OCI-M1 (cell line): ENCODE results near the gene TRABD2B.

Experiments used
- DNase-seq: peaks from one replicate; lab custom pipeline; 2025; lab: John Stamatoyannopoulos, UW

TRABD2B gene

DNA sequence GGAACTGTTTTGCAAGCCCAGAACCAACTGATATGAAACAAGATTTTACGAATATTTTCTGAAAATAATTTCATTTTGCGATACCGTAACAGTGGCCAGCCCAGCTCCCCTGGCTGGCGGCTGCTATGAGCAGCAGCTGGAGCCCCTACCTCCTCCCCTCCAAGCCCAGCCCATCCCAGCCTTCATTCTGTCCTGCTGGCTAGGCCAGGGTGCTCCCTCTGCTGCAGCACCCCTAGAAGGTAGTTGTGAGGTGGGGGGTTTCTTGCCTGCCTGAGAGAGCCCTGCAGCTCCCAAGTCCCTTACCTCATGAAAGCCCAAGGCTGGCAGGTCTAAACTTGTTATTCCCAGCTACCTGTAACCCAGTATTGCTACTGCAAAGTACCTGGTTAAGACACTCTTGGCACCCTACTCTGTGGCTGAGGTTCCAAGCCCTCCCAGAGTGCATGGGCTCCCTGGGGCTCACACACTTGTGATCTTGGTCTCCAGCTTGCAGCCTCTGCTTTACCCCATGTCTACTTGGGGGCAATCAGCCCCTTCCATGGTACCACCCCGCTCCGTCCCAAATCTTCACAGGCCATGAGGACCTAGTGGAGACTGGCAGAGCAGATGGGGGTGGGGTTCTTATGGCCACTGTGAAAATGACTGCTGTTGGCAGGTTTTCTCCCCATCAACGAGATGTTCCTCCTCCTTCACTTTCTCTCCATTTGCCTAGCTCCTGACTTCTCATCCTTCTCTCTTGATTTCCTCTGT, 239.8 kb downstream of the TRABD2B start:
- DNase-seq, result no peak

DNA sequence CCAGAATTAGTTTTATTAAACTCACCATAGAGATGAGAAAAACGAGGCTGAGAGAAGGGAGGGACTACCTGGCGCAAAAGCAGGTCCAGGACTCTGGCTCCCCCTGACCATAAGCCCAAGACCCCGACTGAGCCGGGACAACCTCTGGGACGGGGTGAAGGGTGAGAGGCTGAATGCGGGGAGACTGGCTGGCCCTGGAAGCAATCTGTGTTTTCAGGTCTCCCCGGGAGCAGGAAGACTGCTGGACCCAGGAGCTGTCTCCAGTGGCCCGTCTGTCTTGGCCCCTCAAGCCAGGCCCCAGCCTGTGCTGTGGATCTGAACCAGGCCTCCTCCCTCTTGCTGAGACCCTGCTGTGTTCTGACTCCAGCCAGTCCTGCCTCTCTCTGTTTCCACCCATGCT, 240.8 kb downstream of the TRABD2B start:
- no peak for DNase-seq

DNA sequence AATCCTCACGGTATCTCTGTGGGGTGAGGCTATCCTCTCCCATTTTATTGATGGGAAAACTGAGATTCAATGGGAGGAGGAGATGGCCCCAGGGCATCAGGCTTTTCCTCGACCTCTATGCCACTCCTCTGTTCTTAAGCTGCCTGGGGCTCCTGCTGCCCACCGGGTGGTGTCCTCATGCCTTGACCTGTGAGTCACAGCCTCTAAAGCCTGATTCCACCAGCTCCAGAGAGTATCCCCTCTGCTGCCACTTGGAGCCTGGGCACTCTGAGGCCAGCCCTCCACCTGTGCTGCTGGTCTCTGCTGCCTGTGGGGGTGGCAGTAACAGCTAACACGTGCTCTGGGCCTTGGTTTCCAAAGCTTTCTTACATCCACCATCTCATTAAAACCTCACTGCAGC, 241.2 kb downstream of the TRABD2B start:
- DNase-seq, result no peak

GRCh38 chr1:47755101-47755990, 241.8 kb downstream of the TRABD2B start:
- DNase-seq, result peak; percentile 62

DNA sequence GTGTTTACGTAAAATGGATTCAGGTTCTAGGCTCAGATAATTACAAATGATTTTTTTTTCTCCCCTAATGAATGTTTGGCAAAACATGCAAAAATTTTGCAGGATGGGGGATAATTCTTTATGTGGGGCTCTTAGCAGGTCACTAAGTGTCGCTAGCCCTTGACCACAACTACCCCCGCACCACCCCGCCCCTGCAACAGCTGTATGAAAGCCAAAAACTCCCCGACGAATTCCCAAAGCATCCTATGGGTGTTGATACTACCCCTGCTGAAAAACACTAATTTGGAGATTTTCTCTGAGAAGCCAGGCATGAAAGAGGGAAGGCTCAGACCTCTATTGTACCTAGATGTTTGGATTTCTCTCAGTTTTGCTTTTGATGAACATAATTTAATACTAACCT, 243.0 kb downstream of the TRABD2B start:
- no peak for DNase-seq

DNA sequence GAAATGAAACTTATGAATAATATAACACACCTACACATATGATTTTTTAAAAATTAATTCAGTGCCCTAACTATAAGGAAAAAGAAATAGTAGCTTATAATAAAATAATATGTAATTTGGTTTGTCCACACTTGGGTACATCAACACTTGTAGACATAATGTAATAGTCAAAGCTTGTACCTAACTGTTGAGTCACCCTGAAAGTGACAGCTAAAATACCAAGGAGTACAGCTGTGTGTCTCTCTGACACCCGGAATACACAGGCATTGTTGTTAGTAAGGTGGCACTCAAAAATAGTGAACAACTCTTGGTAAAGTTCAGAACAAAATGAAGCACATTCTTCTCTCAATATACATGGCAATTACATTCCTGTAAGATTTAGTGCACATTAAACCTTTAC, 243.4 kb downstream of the TRABD2B start:
- DNase-seq, result no peak

- no peak for DNase-seq
Observed at GRCh38 chr1:47752559-47752958, 244.6 kb downstream of the TRABD2B start.

DNA sequence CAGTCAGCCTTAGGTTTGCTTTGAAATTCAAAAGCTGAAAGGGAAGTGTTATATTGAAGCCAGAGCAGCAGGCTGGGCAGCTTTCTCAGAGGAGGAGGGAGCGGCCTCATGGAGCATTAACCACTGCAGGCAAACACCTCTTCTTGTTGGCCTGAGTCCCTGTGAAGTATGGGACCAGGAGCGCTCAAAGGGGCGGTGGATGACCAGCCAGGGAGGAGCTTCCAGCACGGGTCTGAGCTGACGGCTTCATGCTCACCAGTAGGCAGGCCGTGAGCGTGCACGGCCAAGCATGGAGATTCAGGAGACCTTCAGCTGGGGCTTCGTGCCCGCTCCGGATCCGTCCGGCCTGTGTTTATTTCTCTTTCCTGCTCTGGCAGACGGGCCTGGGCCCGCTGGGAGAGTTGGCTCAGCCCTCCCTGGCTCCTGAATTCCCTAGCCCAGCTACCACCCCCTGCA, 245.2 kb downstream of the TRABD2B start:
- no peak for DNase-seq

- DNase-seq, result peak; percentile 12
Observed at GRCh38 chr1:47751193-47751592, 246.0 kb downstream of the TRABD2B start.

DNA sequence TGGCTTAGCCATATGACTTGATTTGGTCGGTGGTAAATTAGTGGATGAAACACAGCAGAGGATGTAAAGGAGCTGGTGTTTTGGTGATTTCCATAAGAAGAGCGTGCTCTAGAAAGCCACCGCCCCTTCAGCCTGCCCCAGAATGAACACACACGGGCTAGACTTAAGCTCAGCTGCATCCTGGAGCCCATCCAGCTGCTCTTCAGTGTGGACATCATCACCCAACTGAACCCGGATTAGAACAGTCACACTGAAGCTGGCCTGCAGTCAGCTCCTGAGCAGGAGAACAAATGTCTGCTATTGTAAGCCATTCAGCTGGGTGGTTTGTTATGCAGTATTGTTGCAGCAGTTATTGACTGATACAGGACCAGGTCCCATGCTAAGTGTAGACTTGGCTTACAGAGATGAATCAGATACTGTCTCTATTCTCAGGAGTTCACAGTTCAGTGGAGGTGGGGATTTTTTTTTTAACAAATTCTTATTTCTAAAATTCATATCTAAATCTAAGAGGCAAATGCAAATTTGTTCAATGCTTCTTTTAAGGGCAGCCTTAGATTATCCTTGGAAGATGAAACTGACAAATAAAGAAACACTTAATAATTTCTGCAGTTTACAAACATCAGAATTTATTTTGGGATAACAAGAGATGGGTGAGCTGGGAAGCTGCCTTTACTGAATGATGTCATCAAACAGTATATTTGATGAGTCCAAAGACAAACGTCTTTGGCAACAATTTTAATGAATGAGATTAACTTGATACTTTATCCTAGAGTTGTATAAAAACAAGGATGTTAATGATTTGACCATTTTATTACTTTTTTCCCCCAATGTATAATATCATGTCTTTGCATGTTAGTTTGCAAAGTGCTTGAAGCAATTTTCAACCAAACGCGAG, 251.2 kb downstream of the TRABD2B start:
- no peak for DNase-seq

GRCh38 chr1:47742890-47743760, 254.1 kb downstream of the TRABD2B start:
- DNase-seq, result no peak

- peak; percentile 34 for DNase-seq
Observed at GRCh38 chr1:47738560-47739182, 258.5 kb downstream of the TRABD2B start.

- DNase-seq, result no peak
Observed at GRCh38 chr1:47732489-47732888, 264.7 kb downstream of the TRABD2B start.

DNA sequence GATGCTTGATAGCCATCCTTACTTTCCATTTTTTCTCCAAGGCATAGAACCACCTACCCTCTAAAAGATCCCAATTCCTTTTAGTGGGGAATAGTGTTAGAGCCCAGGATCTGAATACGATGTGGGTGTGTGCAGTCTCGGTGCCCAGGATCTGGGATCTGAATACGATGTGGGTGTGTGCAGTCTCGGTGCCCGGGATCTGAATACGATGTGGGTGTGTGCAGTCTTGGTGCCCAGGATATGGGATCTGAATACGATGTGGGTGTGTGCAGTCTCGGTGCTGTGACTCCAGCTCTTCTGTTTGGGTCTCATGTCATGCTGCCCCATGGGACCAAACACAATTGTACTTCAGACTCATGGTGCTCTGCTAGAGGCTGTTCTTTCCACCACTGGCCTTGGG, 265.5 kb downstream of the TRABD2B start:
- DNase-seq, result no peak

- DNase-seq, result no peak
Observed at GRCh38 chr1:47729685-47730084, 267.5 kb downstream of the TRABD2B start.

DNA sequence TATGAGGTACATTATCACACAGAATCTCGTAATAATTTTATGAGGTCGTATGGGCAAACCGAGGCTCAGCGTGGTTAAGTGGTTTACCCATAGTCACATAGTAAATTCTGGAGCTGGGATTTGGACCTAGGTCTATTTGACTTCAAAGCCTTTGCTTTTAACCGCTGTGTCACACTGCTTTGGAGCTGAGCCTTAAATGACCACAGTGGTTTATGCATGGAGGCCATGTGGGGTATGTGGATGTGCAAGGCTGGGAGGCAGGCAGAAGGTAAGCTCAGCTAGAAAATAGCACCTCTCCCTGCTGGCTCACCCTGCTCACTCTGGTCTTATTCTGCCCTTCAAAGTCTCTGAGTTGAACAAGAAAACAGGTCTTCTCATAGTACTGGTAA, 269.5 kb downstream of the TRABD2B start:
- no peak for DNase-seq

GRCh38 chr1:47727051-47727696, 270.0 kb downstream of the TRABD2B start:
- no peak for DNase-seq

DNA sequence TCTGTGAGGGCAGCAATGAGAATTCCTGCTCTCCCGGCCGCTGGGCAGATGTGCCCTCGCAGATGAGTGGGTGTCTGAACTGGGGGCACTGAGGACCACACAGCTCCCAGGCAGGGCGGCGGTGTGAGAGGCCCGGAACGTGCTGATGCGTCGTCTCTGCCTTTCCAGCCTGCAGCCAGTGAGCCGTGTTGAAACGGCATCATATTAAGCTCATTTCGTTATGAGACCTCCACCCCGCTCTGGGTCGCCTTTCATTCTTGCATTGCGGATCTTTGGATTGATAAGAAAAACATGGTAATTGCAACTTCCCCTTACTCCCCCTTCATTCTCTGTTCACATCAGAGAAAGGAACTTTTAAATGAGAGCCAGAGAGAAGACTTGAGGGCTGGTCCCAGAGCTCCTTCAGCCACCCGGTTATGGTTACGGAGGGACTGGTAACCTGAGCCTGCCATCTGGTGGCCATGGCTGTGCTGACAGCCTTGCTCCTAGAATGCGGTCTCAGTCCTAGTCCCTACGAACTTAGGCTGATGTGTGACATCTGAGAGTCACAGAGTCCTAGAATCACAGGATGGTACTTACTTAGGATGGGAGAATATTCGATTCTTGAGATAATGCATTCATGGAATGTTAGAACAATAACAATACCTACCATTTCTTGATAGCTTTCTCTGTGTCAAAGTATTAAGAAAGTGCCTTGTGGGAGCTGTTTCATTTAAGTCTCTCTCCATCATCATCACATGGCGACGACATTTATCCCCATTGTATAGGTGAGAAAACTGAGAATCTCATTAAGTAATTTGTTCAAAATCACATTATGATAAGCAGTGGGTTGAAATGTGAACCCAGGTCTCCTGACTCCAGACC, 271.0 kb downstream of the TRABD2B start:
- DNase-seq, result peak; percentile 84

DNA sequence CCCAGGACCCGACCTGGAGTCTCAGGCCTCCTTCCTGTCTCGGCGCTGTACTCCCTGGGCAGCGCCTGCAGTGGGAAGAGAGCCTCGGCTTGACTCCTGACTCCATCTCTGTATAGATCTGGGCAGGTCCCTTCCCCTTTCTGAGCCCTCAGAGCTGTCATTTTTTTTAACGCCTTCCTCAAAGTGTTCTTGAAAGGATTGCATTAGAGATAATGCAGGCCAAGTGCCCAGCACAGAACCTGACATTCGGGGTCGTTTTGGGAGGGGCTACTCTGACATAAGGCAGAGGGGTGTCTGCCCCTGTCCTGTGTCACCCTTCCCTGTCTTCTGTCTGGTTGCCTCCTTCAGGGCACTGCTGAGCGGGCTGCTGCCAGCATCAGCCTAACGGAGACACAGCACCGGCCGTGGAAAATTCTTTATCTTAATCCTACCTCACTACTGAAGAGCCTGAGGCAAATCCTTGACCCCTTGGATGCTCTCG, 271.6 kb downstream of the TRABD2B start:
- DNase-seq, result peak; percentile 15
